Thyroid gland (tissue), 4 donors: ENCODE results near the gene RPS6KL1.

Experiments used
- CTCF ChIP-seq, 6 experiments: fragments of 200-600 bp in 3 of 6; fragments of 450-650 bp in 3 of 6; sonication (generic) in 3 of 6; IDR thresholded peaks; one replicate each; pipeline ENCODE4 v1.5.1; 2016 to 2019; ENCODE audit warnings: antibody characterized with exemption in 6 of 6, mild to moderate bottlenecking in 2 of 6, inconsistent platforms in 1 of 6, moderate library complexity in 1 of 6
- POLR2A ChIP-seq, 2 donors: fragments of 450-650 bp; IDR thresholded peaks; one replicate each; pipeline ENCODE4 v1.6.1; 2017; ENCODE audit warnings: antibody characterized with exemption in 2 of 2, mild to moderate bottlenecking in 2 of 2, moderate library complexity in 1 of 2

GRCh38 chr14:74912111-74912510, 10.9 kb downstream of the RPS6KL1 start:
- no peak for TF ChIP-seq CTCF (IDR thresholded peaks at IDR 0.05)
- TF ChIP-seq POLR2A (IDR thresholded peaks at IDR 0.05) = no peak
